HL-60/S4 treated with retinoic acid at 250 ng/mL for 4 days and 3 days (cell line): Measurements from ENCODE around the gene ARFGAP1.
"Not testable (repeated sequence)": the region's sequence is repeated elsewhere in the genome, so short reads cannot be mapped to it uniquely, and the experiment has no call there.

Experiments
- in situ Hi-C: fragments of 300-500 bp; cut with MboI; formaldehyde crosslinking; loops from 2 replicates; pipeline ENCODE4 v1.7.0; 2022; ENCODE audit warnings: low sequenced_read_pairs

The ARFGAP1 gene

GRCh38 chr20:63240004-63240403 lies 32.6 kb upstream of the ARFGAP1 start:
- in situ Hi-C loops: no loop called here

DNA sequence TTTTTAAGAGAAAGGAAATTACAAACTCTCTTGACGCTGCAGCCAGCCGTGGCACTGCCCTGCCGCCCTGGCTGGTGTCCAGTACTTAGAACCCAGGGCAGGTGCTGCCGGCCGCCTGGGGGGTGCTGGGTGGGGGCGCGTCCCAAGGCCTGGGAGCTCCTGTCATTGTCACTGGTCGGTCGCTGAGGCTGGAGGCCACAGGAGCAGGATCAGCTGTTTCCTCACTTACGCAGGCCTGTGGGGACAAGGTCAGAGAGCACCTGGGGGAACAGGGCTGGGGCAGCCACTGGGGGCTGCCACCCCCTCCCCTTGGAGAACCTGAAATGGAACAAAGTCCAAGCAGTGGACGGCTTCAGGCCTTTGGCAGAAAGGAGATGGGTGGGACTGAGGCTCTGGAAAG lies 31.3 kb upstream of the ARFGAP1 start:
- in situ Hi-C loops: no loop called here

DNA sequence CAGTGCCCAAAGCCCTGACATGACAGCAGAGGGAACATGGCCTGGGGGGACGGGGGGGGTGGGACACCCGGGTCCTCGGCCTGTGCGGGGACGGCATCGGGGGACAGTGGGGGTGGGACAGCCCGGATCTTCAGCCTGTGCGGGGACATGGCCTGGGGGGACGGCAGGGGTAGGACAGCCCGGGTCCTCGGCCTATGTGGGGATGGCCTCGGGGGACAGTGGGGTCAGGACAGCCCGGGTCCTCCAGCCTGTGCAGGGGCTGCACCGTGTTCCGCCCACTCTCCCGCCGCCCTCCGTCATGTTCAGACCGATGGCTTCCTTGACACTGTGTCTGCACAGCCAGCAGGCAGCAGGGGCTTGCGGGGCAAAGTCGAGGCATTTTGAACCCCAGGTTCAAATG lies 29.9 kb upstream of the ARFGAP1 start:
- in situ Hi-C loops: no loop called here

GRCh38 chr20:63243604-63244247 lies 28.9 kb upstream of the ARFGAP1 start:
- in situ Hi-C loops: no loop called here

GRCh38 chr20:63244468-63244867 lies 28.1 kb upstream of the ARFGAP1 start:
- in situ Hi-C loops: no loop called here

DNA sequence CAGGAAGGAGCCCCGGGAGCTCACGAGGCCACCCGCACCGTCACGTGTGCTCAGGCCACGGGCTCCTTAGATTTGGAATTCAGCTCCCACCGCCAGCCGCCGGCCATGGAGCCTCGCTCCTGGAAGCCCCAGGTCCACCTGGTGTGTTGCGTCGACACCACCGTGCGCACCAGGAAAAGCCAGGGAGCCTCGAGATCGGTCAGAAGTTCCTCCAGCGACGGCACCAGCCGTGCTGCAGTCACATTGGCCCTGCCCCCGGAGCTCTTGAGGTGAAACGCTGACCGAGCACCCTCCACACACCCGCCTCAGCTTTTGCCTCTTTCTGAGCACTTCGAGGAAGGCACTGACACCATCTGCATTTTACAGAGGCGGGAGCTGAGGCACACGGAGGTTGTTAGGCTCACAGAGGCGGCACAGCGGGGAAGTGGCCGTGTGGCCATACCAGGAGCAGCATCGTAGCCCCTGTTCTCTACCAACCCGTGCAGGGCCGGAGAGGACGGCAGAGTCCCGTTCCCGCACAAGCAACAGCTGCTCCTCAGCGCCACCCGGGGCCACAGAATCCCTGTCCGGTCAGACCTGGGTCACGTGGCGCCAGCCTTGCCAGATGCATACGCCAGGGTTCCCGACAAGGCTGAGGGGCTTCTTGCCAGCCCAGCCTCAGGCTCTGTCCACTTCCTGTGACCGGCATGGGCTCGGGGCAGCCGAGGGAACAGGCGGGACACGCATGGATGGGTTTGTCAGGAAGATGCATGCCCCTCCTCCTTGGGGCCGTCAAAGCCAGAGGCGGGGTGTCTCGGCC lies 25.9 kb upstream of the ARFGAP1 start:
- in situ Hi-C loops: no loop called here

DNA sequence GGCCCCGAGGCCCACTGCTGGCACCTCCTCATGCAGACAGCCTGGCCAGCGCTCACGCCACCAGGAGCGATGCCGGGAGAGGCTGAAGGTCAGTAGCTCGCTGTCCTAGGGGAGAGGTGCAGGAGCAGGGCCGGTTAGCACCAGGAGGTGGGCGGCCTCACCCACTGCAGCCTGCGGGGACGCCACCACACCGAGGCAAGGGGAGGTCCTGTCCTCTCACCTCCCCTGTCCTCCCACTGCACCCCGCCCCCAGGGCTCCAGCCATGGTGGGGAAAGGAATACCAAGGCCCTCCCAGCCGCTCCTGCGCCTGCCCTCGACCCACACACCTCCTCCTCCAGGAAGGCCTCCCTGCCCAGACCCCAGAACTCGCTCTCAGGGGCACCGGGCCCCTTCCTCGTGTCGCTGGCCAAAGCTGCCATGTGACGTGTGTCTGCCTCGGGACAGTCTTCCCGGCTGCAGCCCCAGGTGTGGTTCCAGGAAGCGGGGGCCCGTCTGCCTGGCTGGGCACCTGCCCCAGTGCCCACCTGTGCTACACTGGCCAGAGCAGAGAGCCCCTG lies 24.9 kb upstream of the ARFGAP1 start:
- in situ Hi-C loops: no loop called here

- in situ Hi-C loops: no loop called here
These were observed 23.6 kb upstream of the ARFGAP1 start for GRCh38 chr20:63248835-63249591.

DNA sequence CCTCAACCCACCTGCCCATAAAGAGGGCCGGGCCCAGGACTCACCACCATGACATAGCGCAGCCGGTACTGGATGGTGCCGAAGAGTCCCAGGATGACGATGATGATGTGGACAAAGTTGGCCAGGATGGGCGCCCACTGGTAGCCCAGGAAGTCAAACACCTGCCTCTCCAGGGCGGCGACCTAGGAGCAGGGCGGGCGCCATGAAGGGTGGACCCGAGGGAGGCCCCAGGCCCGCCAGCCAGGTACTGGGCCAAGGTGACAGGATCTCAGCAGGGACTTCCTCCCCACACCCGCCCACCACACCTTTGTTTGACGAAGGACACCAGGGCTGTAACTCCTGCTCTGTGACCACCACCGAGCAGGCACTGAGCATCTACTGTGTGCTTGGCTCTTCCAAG lies 22.7 kb upstream of the ARFGAP1 start:
- in situ Hi-C loops: no loop called here

- in situ Hi-C loops: not testable (repeated sequence)
These were observed 21.3 kb upstream of the ARFGAP1 start for GRCh38 chr20:63251350-63251749.

- in situ Hi-C loops: no loop called here
These were observed 20.3 kb upstream of the ARFGAP1 start for GRCh38 chr20:63252284-63252711.

- in situ Hi-C loops: no loop called here
These were observed 19.6 kb upstream of the ARFGAP1 start for GRCh38 chr20:63253065-63253437.

DNA sequence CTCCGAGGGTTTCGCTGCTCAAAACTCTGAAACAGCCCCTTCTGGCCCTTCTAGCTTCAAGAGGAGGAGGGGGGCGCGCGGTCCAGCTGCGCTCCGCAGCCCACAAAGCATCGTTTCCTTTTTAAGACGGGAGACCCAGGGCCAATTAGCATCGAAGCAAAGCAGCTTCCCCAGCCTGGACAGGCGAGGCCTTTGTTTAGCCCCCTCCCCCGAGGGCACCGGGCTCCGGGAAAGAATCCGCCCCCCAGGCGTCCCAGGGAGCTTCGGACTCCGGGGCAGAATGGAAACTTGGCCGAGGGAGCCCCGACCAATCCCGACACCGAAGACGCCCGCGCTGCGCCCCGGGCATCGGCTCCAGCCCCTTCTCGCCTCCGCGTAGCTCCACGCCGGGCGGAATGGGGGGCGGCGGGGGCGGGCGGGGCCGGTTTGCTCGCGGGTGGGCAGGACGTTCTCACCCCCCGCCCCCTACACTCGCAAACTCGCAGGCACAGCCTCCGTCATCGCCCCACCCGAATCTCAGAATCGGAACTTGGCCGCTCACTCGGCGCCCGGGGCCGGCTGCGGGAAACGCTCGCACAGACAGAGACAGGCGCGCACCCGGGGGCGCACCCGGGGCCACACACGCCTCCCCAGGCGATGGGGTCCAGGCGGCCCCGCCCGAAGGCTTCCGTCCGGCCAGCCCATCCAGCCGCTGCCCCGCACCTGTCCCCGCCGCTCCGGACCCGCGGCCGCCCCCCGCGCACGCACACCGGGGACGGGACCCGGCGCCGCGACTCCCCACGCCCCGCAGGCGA lies 19.0 kb upstream of the ARFGAP1 start:
- in situ Hi-C loops: no loop called here

DNA sequence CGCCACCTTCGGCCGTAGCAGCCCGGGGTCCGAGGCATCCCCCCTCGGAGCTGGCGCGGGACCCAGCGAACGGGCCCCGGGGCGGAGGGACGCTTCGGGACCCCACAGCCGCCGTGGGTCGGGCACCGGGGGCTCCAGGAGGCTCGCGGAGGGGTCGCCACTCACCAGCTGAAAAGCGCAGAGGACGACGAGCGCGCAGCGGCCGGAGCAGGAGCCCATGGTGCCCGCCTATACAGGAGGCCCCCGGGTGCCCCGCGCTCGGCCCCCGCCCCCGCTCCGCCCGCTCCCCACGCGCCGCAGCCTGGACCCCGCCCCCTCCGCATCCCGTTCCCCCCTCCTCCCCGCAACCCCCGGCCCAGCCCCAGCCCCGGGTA lies 18.4 kb upstream of the ARFGAP1 start, which contains the start of gene NKAIN4:
Gene NKAIN4, minus strand, starts transcription at position 232 of the 374 bp plus-strand sequence. Its CDS starts 13 bp downstream, at position 219.
- in situ Hi-C loops: no loop called here

DNA sequence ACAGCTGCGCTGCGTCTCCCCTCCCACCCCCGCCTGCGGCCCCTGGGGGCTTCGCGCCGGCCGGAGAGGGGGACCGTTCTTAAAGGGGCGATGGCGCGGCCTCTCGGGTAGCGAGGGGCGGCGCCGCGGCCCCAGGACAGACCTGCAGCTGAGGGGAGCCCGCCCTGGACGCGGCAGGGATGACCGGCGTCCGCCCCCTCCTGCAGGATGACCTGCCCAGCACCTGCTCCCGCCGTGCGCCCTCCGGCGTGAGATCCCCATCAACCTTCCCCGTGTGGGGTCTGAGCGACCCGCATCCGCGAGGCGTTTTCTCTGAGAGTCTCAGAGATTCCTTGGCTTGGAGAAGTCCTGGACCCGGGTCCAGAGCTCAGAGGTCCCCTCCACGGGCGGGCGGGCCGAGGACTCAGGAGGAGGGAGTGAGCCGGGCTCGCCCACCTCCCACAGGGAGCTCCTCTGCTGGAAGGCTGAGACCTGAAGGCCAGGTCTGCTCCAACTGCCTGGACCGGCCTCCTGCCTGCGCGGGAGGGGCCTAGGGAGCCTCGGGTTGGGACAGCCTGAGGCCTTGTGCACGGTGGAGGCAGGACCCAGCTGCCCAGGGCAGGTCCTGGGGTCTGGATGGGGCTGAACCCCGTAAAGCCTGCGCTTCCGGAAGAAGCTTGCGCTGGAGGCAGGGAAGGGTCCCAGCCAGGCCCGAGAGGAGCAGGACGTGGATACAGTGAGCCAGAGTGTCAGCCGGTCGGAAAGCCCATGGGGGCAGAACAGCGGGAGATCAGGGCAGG lies 17.8 kb upstream of the ARFGAP1 start:
- in situ Hi-C loops: no loop called here

- in situ Hi-C loops: no loop called here
These were observed 16.5 kb upstream of the ARFGAP1 start for GRCh38 chr20:63255931-63256704.

- in situ Hi-C loops: no loop called here
These were observed 15.7 kb upstream of the ARFGAP1 start for GRCh38 chr20:63256954-63257353.

DNA sequence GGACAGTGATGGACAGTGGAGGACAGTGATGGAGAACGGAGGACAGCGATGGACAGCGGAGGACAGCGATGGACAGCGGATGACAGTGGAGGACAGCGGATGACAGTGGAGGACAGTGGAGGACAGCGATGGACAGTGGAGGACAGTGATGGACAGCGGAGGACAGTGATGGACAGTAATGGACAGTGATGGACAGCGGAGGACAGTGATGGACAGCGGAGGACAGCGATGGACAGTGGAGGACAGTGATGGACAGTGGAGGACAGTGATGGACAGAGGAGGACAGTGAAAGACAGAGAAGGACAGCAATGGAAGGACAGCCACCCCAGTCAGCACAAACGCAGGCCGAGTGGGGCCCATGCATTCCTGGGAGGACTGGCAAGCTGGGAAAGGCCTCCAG lies 15.0 kb upstream of the ARFGAP1 start:
- in situ Hi-C loops: no loop called here

GRCh38 chr20:63258781-63259180 lies 13.8 kb upstream of the ARFGAP1 start:
- in situ Hi-C loops: no loop called here
